PC-9 (cell line): ENCODE measurements around the gene BCO2. TPM values are rescaled to one million over a fixed set of nuclear protein-coding genes. Genes with fewer than 3 reads are reported as not detected.

Experiments used
- BruUV-seq: library from RNA; stranded (reverse); fragments of 400-500 nt; replicated peaks from 2 replicates; lab custom pipeline; 2021; lab: Mats Ljungman, UMichigan
- CTCF ChIA-PET: fragments of 300-600 bp; sonication (Branson Sonifier 250); formaldehyde crosslinking; loops from one replicate; lab custom pipeline; 2022; ENCODE audit warnings: antibody characterized with exemption; lab: Charles Lee
- POLR2A ChIA-PET: fragments of 300-600 bp; sonication (Branson Sonifier 250); formaldehyde crosslinking; loops from one replicate; lab custom pipeline; 2022; ENCODE audit warnings: antibody characterized with exemption; ENCODE audit not compliant: unreplicated experiment; lab: Charles Lee
- DNase-seq, 2 experiments: peaks; one replicate each; pipeline versions ENCODE4 v3.0.0 to v3.0.0-alpha.2; 2015 to 2022; ENCODE audit warnings: mixed read lengths in 1 of 2
- H2AFZ ChIP-seq: fragments of 200-600 bp; sonication (generic); 2 replicates; pipeline ENCODE4 v1.8.1; 2017; ENCODE audit warnings: antibody characterized with exemption
- H3F3A ChIP-seq: fragments of 200-600 bp; sonication (generic); 2 replicates; pipeline ENCODE4 v1.8.1; 2017; ENCODE audit warnings: antibody characterized with exemption, mild to moderate bottlenecking, low read depth; ENCODE audit not compliant: insufficient read depth
- H3K27ac ChIP-seq: fragments of 200-600 bp; sonication (generic); 2 replicates; pipeline ENCODE4 v1.6.1; 2016; ENCODE audit warnings: mixed run types
- H3K27me3 ChIP-seq: fragments of 200-600 bp; sonication (generic); 2 replicates; pipeline ENCODE4 v1.6.1; 2016; ENCODE audit warnings: low read depth, mixed run types; ENCODE audit not compliant: insufficient read depth
- H3K36me3 ChIP-seq: fragments of 200-600 bp; sonication (generic); 2 replicates; pipeline ENCODE4 v1.6.1; 2016; ENCODE audit warnings: low read depth, mixed run types
- H3K4me1 ChIP-seq: fragments of 200-600 bp; sonication (generic); replicated peaks from 2 replicates; pipeline ENCODE4 v1.6.1; 2016; ENCODE audit warnings: mixed run types; ENCODE audit not compliant: insufficient read depth
- H3K4me2 ChIP-seq: fragments of 200-600 bp; sonication (generic); 2 replicates; pipeline ENCODE4 v1.6.1; 2017; ENCODE audit warnings: mixed run types
- H3K4me3 ChIP-seq: fragments of 200-600 bp; sonication (generic); 2 replicates; pipeline ENCODE4 v1.6.1; 2016; ENCODE audit warnings: mixed run types
- H3K79me2 ChIP-seq: fragments of 200-600 bp; sonication (generic); 2 replicates; pipeline ENCODE4 v1.6.1; 2017; ENCODE audit warnings: low read depth, mixed run types
- H3K9me2 ChIP-seq: fragments of 200-600 bp; sonication (generic); 2 replicates; pipeline ENCODE4 v1.8.1; 2017; ENCODE audit warnings: mild to moderate bottlenecking; ENCODE audit not compliant: insufficient read depth
- H3K9me3 ChIP-seq: fragments of 200-600 bp; sonication (generic); 2 replicates; pipeline ENCODE4 v1.8.1; 2016; ENCODE audit warnings: low read depth; ENCODE audit not compliant: insufficient read depth
- H4K20me1 ChIP-seq: fragments of 200-600 bp; sonication (generic); 2 replicates; pipeline ENCODE4 v1.8.1; 2017; ENCODE audit not compliant: insufficient read depth
- CTCF ChIP-seq: fragments of 200-600 bp; sonication (generic); conservative IDR thresholded peaks from 2 replicates; pipeline ENCODE4 v1.6.1; 2017; ENCODE audit warnings: mixed run types, antibody characterized with exemption, mild to moderate bottlenecking, moderate library complexity
- EZH2 ChIP-seq: fragments of 200-600 bp; sonication (generic); IDR thresholded peaks from 2 replicates; pipeline ENCODE4 v1.8.0; 2017; ENCODE audit warnings: antibody characterized with exemption, low read depth
- intact Hi-C: fragments of 100-400 bp; cut with micrococcal nuclease; formaldehyde crosslinking; loops from one replicate; pipeline ENCODE4 v1.10.0; 2022; ENCODE audit not compliant: unreplicated experiment
- total RNA-seq: library from RNA; stranded (reverse); gene quantifications from 2 replicates; pipeline ENCODE4 v1.2.3, GENCODE V29; 2021

The BCO2 gene
- total RNA-seq, 1 experiment from 2014 or later, result 3.0 TPM

- CTCF ChIA-PET, result no interaction called here
- peak overlapping the region; percentile 98 for H3K4me3 ChIP-seq
- H3K27ac ChIP-seq, result peak overlapping the region; percentile 76
- no peaks in the 10 kb centered on the region for H4K20me1 ChIP-seq
- peaks cover 32% of the 10 kb centered on the region for H3K79me2 ChIP-seq
- TSS peak; percentile 94 for BruUV-seq
- POLR2A ChIA-PET, result interaction anchor here (0.7 kb wide), 1 partner anchor 236 kb away, joined by 5 read pairs; no protein-coding TSS in a partner anchor
- no peaks in the 10 kb centered on the region for H3F3A ChIP-seq
- peak overlapping the region; percentile 95 for H2AFZ ChIP-seq
- H3K9me3 ChIP-seq, result no peaks in the 10 kb centered on the region
- no peak for DNase-seq
- H3K4me2 ChIP-seq, result peak overlapping the region; percentile 96
- intact Hi-C loops, result loop anchor here (2.0 to 10.0 kb wide), 2 partner anchors 55 to 359 kb away; no protein-coding TSS in a partner anchor
- no peaks in the 10 kb centered on the region for H3K9me2 ChIP-seq
- peaks cover 23% of the 10 kb centered on the region for H3K4me1 ChIP-seq
- H3K27me3 ChIP-seq, result no peaks in the 10 kb centered on the region
- TF ChIP-seq CTCF (no peak), EZH2 (no peak)
- peaks cover 21% of the 10 kb centered on the region for H3K36me3 ChIP-seq
These were observed 50.4 kb downstream of the BCO2 start for GRCh38 chr11:112225753-112226061.

GRCh38 chr11:112226062-112226830 lies 50.9 kb downstream of the BCO2 start, which contains the start of gene PTS:
Gene PTS, plus strand, starts transcription at chr11:112226428. Its CDS starts 16 bp downstream, at chr11:112226444.
- Histone ChIP-seq H4K20me1 (no peaks in the 10 kb centered on the region), H3K4me2 (peak within 1 kb of the TSS; percentile 96), H3K4me1 (peaks cover 17% of the 10 kb centered on the region), H3K9me3 (no peaks in the 10 kb centered on the region), H2AFZ (peak within 1 kb of the TSS; percentile 95), H3K36me3 (peaks cover 23% of the 10 kb centered on the region), H3K79me2 (peaks cover 32% of the 10 kb centered on the region), H3F3A (no peaks in the 10 kb centered on the region), H3K4me3 (peak within 1 kb of the TSS; percentile 98), H3K9me2 (no peaks in the 10 kb centered on the region), H3K27ac (peak within 1 kb of the TSS; percentile 76), H3K27me3 (no peaks in the 10 kb centered on the region)
- ChIA-PET POLR2A (interaction anchor here (0.7 kb wide), 1 partner anchor 236 kb away, joined by 5 read pairs; no protein-coding TSS in a partner anchor), CTCF (interaction anchor here (0.7 kb wide), 1 partner anchor 635 kb away, joined by 7 read pairs; no protein-coding TSS in a partner anchor)
- intact Hi-C loops, result loop anchor here (2.0 to 10.0 kb wide), 2 partner anchors 55 to 359 kb away; no protein-coding TSS in a partner anchor
- no TSS peak for BruUV-seq
- DNase-seq, result peak; percentile 82 to 83
- no peak for TF ChIP-seq CTCF
- no peak for TF ChIP-seq EZH2

GRCh38 chr11:112226831-112227401 lies 51.6 kb downstream of the BCO2 start:
- Histone ChIP-seq H3K9me2 (no peaks in the 10 kb centered on the region), H3K27ac (peak overlapping the region; percentile 76), H4K20me1 (no peaks in the 10 kb centered on the region), H3K4me1 (peaks cover 11% of the 10 kb centered on the region), H3K9me3 (no peaks in the 10 kb centered on the region), H3K4me3 (peak overlapping the region; percentile 98), H3K4me2 (peak overlapping the region; percentile 96), H3K79me2 (peaks cover 32% of the 10 kb centered on the region), H2AFZ (peak overlapping the region; percentile 95), H3K27me3 (no peaks in the 10 kb centered on the region), H3F3A (no peaks in the 10 kb centered on the region), H3K36me3 (peaks cover 26% of the 10 kb centered on the region)
- ChIA-PET CTCF (interaction anchor here (0.7 kb wide), 1 partner anchor 636 kb away, joined by 7 read pairs; no protein-coding TSS in a partner anchor), POLR2A (interaction anchor here (0.5 kb wide), 1 partner anchor 617 kb away, joined by 4 read pairs; no protein-coding TSS in a partner anchor)
- TSS peak; percentile 46 for BruUV-seq
- no peak for DNase-seq
- intact Hi-C loops, result loop anchor here (2.0 to 10.0 kb wide), 2 partner anchors 54 to 358 kb away; no protein-coding TSS in a partner anchor
- no peak for TF ChIP-seq EZH2
- no peak; the same call in 1 of the 2 replicates for TF ChIP-seq CTCF
